Activated T-helper 17 cell treated with anti-CD3 and anti-CD28 coated beads, Interleukin-2, amount 50 U/mL, for 72 hours (primary cell): ENCODE data around the gene ACAN. TPM values are rescaled to one million over a fixed set of nuclear protein-coding genes. Genes with fewer than 3 reads are reported as not detected.
A peak's percentile ranks its signal among the peaks of the same experiment; 100 is the strongest.

Experiments
- ATAC-seq: fragments of 150-1000 bp; cut with Tn5 transposase; replicated peaks from 2 replicates; pipeline ENCODE4 v1.10.0; 2021; ENCODE audit warnings: mild to moderate bottlenecking, moderate library complexity
- H3K27ac Mint-ChIP-seq: one replicate; pipeline ENCODE4 v1.8.0; 2022; ENCODE audit warnings: mixed read lengths
- H3K27me3 Mint-ChIP-seq: one replicate; pipeline ENCODE4 v1.8.0; 2022; ENCODE audit warnings: mixed read lengths
- H3K36me3 Mint-ChIP-seq: one replicate; pipeline ENCODE4 v1.8.0; 2022; ENCODE audit warnings: low read depth, mild to moderate bottlenecking, mixed read lengths
- H3K4me1 Mint-ChIP-seq: one replicate; pipeline ENCODE4 v1.8.0; 2022; ENCODE audit warnings: mixed read lengths
- H3K4me3 Mint-ChIP-seq: one replicate; pipeline ENCODE4 v1.8.0; 2022; ENCODE audit warnings: mild to moderate bottlenecking, mixed read lengths
- H3K9me3 Mint-ChIP-seq: one replicate; pipeline ENCODE4 v1.8.0; 2022; ENCODE audit warnings: mixed read lengths
- total RNA-seq, 2 donors: library from RNA; stranded (reverse); gene quantifications; one replicate each; pipeline ENCODE4 v1.2.3, GENCODE V29; 2022

The ACAN gene
- total RNA-seq, 2 donors from 2014 or later = not detected

- Mint-ChIP-seq H3K9me3 (no peaks in the 10 kb centered on the region), H3K27ac (peak overlapping the region; percentile 81), H3K27me3 (no peaks in the 10 kb centered on the region), H3K4me3 (peak overlapping the region; percentile 10), H3K36me3 (no peaks in the 10 kb centered on the region), H3K4me1 (peaks cover 26% of the 10 kb centered on the region)
- peak; percentile 49 for ATAC-seq
Observed at GRCh38 chr15:88902221-88902835, 99.1 kb downstream of the ACAN start.

- ATAC-seq = no peak
- no peaks in the 10 kb centered on the region for H3K9me3 Mint-ChIP-seq
Observed at GRCh38 chr15:88902846-88903245, 99.6 kb downstream of the ACAN start.

GRCh38 chr15:88904257-88904623 is 101.0 kb downstream of the ACAN start:
- peak overlapping the region; percentile 68 for H3K27ac Mint-ChIP-seq
- H3K9me3 Mint-ChIP-seq = no peaks in the 10 kb centered on the region
- no peaks in the 10 kb centered on the region for H3K27me3 Mint-ChIP-seq
- H3K36me3 Mint-ChIP-seq = no peaks in the 10 kb centered on the region
- peak; percentile 2 for ATAC-seq
- H3K4me3 Mint-ChIP-seq = peak overlapping the region; percentile 31
- H3K4me1 Mint-ChIP-seq = peaks cover 22% of the 10 kb centered on the region

More at GRCh38 chr15:88902846-88903245, 99.6 kb downstream of the ACAN start:
- no peaks in the 10 kb centered on the region for H3K36me3 Mint-ChIP-seq
- H3K4me1 Mint-ChIP-seq = peaks cover 22% of the 10 kb centered on the region
- H3K27me3 Mint-ChIP-seq = no peaks in the 10 kb centered on the region
- no peak overlapping the region for H3K4me3 Mint-ChIP-seq
- H3K27ac Mint-ChIP-seq = peak overlapping the region; percentile 81

- ATAC-seq = peak; percentile 86
- H3K9me3 Mint-ChIP-seq = no peaks in the 10 kb centered on the region
- peaks cover 22% of the 10 kb centered on the region for H3K4me1 Mint-ChIP-seq
- H3K36me3 Mint-ChIP-seq = no peaks in the 10 kb centered on the region
- peak overlapping the region; percentile 68 for H3K27ac Mint-ChIP-seq
- H3K4me3 Mint-ChIP-seq = peak overlapping the region; percentile 31
- H3K27me3 Mint-ChIP-seq = no peaks in the 10 kb centered on the region
Observed at GRCh38 chr15:88904624-88905327, 101.5 kb downstream of the ACAN start.

DNA sequence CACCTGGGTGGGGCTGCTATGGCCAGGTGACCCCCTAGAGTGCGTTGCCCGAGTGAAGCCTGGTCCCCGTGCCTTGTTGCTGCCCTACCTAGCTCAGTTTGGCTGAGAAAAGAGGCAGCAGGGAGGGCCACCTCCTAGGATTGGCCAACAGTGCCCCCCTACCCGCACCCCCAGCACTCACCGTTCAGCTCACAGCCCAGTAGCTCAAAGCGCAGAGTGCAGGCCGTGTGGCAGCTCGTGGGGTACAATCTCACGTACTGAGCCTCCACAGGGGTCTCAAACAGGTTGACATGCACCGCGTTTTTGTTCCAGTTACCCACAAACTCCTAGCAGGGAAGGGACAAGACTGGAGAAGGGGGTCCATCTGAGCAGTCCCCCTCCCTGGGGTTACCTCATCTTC is 102.3 kb downstream of the ACAN start:
- H3K9me3 Mint-ChIP-seq = no peaks in the 10 kb centered on the region
- no peaks in the 10 kb centered on the region for H3K36me3 Mint-ChIP-seq
- H3K27ac Mint-ChIP-seq = no peak overlapping the region
- peaks cover 26% of the 10 kb centered on the region for H3K4me1 Mint-ChIP-seq
- H3K4me3 Mint-ChIP-seq = no peak overlapping the region
- H3K27me3 Mint-ChIP-seq = no peaks in the 10 kb centered on the region
- ATAC-seq = no peak

DNA sequence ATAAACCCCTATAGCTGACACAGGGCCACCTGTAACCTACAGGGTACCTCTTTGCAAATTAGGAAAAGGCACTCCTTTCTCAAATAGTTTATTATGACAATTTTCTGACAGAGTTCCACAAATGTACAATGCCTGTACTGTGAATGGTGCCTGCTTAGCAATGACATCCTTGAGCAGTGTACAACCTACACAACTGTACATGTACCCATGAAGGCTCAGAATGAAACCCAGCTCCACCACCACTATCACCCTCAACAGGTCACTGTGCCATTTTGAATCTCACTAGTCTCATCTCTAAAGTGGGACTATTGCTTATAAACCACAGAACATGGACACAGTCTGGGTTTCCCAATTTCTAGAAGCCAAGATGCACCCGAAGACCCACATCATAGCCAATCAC is 102.9 kb downstream of the ACAN start:
- no peaks in the 10 kb centered on the region for H3K9me3 Mint-ChIP-seq
- ATAC-seq = no peak
- H3K27me3 Mint-ChIP-seq = no peaks in the 10 kb centered on the region
- H3K4me3 Mint-ChIP-seq = no peak overlapping the region
- peaks cover 25% of the 10 kb centered on the region for H3K4me1 Mint-ChIP-seq
- no peaks in the 10 kb centered on the region for H3K36me3 Mint-ChIP-seq
- no peak overlapping the region for H3K27ac Mint-ChIP-seq

DNA sequence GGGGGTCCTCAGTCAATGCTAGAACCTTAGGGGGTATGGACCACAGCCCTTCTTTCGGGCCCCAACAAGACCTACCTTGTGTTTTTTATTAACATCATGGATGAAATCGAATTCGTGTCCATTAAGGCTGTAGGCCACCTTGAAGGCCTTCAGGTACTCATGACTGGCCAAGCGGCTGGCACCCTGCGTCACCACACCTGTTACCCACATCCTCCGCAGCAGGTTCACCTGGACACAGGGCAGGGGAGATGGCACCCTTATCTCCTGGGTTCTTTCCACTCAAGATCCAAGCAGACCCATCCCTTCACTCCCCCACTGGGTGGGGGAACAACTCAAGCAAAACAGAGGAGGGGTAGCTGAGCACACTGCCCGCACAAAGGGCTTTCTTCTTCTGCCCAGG is 103.3 kb downstream of the ACAN start:
- no peaks in the 10 kb centered on the region for H3K36me3 Mint-ChIP-seq
- ATAC-seq = no peak
- no peak overlapping the region for H3K27ac Mint-ChIP-seq
- peaks cover 25% of the 10 kb centered on the region for H3K4me1 Mint-ChIP-seq
- H3K9me3 Mint-ChIP-seq = no peaks in the 10 kb centered on the region
- no peaks in the 10 kb centered on the region for H3K27me3 Mint-ChIP-seq
- no peak overlapping the region for H3K4me3 Mint-ChIP-seq

DNA sequence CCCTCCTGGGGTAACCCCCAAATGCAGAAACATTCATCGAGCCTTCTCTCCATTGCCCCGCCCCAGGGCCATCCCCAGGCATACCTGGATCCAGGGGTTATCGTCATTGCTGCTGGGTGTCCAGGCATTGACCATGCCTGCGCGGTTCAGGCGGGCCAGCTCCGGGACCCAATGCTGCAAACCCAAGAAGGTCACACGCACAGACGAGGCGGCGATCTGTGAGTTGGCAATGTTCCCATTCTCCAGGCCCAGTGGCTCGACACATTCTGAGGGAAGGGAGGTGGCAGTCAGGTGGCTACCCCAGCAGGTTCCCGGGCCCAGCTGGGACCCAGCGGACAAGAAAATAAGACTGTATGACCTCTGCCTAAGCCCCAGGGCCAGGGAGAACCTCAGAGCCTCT is 103.9 kb downstream of the ACAN start:
- H3K27me3 Mint-ChIP-seq = no peaks in the 10 kb centered on the region
- no peak for ATAC-seq
- H3K9me3 Mint-ChIP-seq = no peaks in the 10 kb centered on the region
- no peaks in the 10 kb centered on the region for H3K36me3 Mint-ChIP-seq
- H3K4me1 Mint-ChIP-seq = peaks cover 21% of the 10 kb centered on the region
- no peak overlapping the region for H3K27ac Mint-ChIP-seq
- no peak overlapping the region for H3K4me3 Mint-ChIP-seq

DNA sequence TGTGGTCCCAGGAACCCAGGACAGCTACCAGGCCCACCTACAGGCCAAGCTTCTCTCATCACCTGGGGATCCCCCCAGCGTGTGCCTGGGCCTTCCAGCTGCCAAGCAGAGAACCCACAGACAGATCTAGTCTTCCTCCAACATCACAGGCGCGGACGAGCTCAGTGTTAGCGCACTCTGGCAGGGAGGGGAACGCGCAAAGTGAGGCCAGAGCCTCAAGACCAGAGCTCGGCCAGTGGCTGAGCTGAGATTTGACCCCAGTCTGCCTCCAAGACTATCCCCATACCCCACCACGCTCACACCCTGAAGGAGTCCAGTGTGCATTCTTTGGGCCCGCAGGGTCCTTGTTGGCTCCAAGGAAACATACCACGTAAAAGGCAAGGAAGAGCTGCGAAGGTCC is 104.9 kb downstream of the ACAN start:
- H3K9me3 Mint-ChIP-seq = no peaks in the 10 kb centered on the region
- no peak for ATAC-seq
- H3K4me3 Mint-ChIP-seq = no peak overlapping the region
- no peaks in the 10 kb centered on the region for H3K27me3 Mint-ChIP-seq
- H3K36me3 Mint-ChIP-seq = no peaks in the 10 kb centered on the region
- H3K27ac Mint-ChIP-seq = no peak overlapping the region
- H3K4me1 Mint-ChIP-seq = peaks cover 18% of the 10 kb centered on the region

DNA sequence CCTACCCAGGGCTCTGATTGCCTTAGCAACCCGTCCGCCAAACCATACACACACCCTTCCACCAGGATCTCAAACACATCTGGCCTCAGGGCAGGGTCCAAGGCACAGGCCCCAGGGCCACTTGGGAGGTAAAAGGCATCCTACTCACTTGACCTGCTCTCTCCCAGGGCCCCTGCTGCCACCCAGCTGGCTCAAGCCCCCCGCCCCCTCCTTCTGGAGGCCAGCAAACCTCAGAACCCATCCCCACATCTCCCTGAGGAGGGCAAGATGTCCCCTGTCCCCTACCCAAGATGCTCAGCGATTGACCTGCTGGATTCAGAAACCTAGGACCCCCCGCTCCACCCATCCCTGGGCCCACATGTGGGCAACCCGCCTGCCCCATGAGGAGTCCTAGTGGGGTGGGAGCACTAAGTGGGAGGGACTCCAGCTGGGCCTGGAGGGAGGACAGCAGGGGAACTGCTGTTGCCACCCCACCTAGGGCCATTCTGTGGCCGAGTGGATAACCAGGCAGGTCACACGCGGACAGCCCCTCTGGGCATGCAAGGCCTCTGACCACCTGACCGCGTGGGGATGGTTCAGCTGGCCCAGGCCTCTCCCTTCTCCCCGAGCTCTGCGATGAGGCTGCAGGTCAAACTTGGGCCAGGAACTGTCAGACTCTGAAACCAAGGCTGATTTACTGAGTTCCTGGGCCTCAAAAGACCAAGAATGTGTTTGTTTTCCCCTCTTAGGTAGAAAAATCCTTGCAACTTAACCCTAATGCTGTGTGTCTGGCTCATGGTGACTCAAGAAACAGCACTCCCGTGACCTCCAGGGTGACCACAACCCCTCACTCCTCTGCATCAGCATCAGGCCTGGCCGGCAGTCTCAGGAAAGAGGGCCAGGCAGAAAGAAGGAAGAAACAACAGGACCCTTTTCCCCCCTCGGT is 105.7 kb downstream of the ACAN start:
- ATAC-seq = no peak
- no peaks in the 10 kb centered on the region for H3K36me3 Mint-ChIP-seq
- peaks cover 15% of the 10 kb centered on the region for H3K4me1 Mint-ChIP-seq
- no peak overlapping the region for H3K4me3 Mint-ChIP-seq
- H3K27ac Mint-ChIP-seq = no peak overlapping the region
- H3K9me3 Mint-ChIP-seq = no peaks in the 10 kb centered on the region
- no peaks in the 10 kb centered on the region for H3K27me3 Mint-ChIP-seq

GRCh38 chr15:88909956-88910831 is 107.0 kb downstream of the ACAN start:
- Mint-ChIP-seq H3K27ac (peak overlapping the region; percentile 19), H3K4me1 (peaks cover 9% of the 10 kb centered on the region), H3K4me3 (no peak overlapping the region), H3K27me3 (no peaks in the 10 kb centered on the region), H3K36me3 (no peaks in the 10 kb centered on the region), H3K9me3 (no peaks in the 10 kb centered on the region)
- no peak for ATAC-seq

DNA sequence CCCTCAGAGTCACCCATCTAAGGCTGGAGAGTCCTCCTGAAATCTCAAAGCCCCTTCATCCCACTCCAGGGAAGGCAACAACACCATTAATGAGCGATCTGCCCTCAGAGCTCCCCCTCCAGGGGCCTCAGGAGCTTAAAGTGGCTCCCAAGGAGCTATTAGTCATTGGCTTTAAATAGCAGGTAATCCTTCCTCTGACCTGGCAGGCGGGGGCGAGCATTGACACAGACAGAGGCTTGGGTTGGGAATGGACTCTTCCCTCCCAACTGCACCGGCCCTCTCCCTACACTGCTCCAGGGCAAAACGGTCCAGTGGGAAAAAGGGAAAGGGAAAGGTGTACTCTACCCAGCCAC is 108.5 kb downstream of the ACAN start:
- Mint-ChIP-seq H3K4me3 (peak overlapping the region; percentile 83), H3K27me3 (peaks cover 3% of the 10 kb centered on the region), H3K9me3 (no peaks in the 10 kb centered on the region), H3K4me1 (peaks cover 9% of the 10 kb centered on the region), H3K27ac (no peak overlapping the region), H3K36me3 (no peaks in the 10 kb centered on the region)
- no peak for ATAC-seq

DNA sequence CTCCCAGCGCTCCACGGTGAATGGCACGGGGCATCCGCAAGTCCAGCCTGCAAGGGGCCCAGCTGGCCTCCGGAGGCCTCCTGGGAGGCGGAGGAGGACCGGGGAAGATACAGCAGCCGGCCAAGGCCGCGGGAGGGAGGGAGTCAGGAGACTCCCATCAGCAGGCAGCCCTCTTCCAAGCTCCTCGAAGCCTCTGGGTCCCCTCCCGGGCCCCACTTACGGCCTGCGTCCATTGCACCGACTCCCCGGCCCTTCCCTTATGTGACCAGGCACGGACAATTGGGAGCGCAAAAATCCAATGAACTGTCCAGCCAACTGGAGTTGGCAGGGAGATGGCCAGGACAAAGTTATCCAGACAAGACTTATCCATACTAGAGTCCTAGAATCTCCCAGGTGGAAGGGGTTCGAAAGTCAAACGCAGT is 109.3 kb downstream of the ACAN start:
- Mint-ChIP-seq H3K4me1 (peaks cover 9% of the 10 kb centered on the region), H3K27ac (no peak overlapping the region)

More for the DNA sequence above, 109.3 kb downstream of the ACAN start:
- Mint-ChIP-seq H3K36me3 (no peaks in the 10 kb centered on the region), H3K27me3 (peaks cover 4% of the 10 kb centered on the region), H3K4me3 (peak overlapping the region; percentile 83), H3K9me3 (no peaks in the 10 kb centered on the region)
- ATAC-seq = no peak
